ENCODE data around the gene PEX6.

The PEX6 gene

GRCh38 chr6:42933205-42933604 is 45.8 kb downstream of the PEX6 start:
- Histone ChIP-seq H3K4me3 (ENCODE audit: low read length in 2 of 2) (no peak overlapping the region), H3K9me3 (ENCODE audit: control insufficient read depth in 2 of 2, low read length in 2 of 2) (no peaks in the 10 kb centered on the region), H3K9ac (ENCODE audit: low read length in 2 of 2) (no peak overlapping the region), H3K27me3 (ENCODE audit: control insufficient read depth in 1 of 2, insufficient read depth in 2 of 2, low read length in 2 of 2) (no peaks in the 10 kb centered on the region), H3K4me1 (ENCODE audit: control insufficient read depth, insufficient read depth, low read length) (peaks cover 31% of the 10 kb centered on the region), H3K27ac (ENCODE audit: low read length) (no peak overlapping the region), H3K36me3 (ENCODE audit: control insufficient read depth in 2 of 2, insufficient read depth in 2 of 2, low read length in 2 of 2) (peaks cover 22 to 33% of the 10 kb centered on the region in 2 donors)

GRCh38 chr6:42932412-42932811 is 46.6 kb downstream of the PEX6 start:
- no peak overlapping the region for H3K27ac ChIP-seq (ENCODE audit: low read length)
- no peaks in the 10 kb centered on the region for H3K27me3 ChIP-seq (ENCODE audit: control insufficient read depth in 1 of 2, insufficient read depth in 2 of 2, low read length in 2 of 2)
- H3K9ac ChIP-seq (ENCODE audit: low read length in 2 of 2), result peak overlapping the region; percentile 10 to 42
- peaks cover 17 to 25% of the 10 kb centered on the region in 2 donors for H3K36me3 ChIP-seq (ENCODE audit: control insufficient read depth in 2 of 2, insufficient read depth in 2 of 2, low read length in 2 of 2)
- H3K4me3 ChIP-seq (ENCODE audit: low read length in 2 of 2), result no peak overlapping the region
- no peaks in the 10 kb centered on the region for H3K9me3 ChIP-seq (ENCODE audit: control insufficient read depth in 2 of 2, low read length in 2 of 2)
- H3K4me1 ChIP-seq (ENCODE audit: control insufficient read depth, insufficient read depth, low read length), result peaks cover 31% of the 10 kb centered on the region

GRCh38 chr6:42929821-42930360 is 49.1 kb downstream of the PEX6 start:
- Histone ChIP-seq H3K9me3 (ENCODE audit: control insufficient read depth in 2 of 2, low read length in 2 of 2) (no peaks in the 10 kb centered on the region), H3K4me3 (ENCODE audit: low read length in 2 of 2) (peak overlapping the region; percentile 89 to 92), H3K36me3 (ENCODE audit: control insufficient read depth in 2 of 2, insufficient read depth in 2 of 2, low read length in 2 of 2) (peaks cover 2 to 6% of the 10 kb centered on the region in 2 donors), H3K4me1 (ENCODE audit: control insufficient read depth, insufficient read depth, low read length) (peaks cover 31% of the 10 kb centered on the region), H3K27me3 (ENCODE audit: control insufficient read depth in 1 of 2, insufficient read depth in 2 of 2, low read length in 2 of 2) (peaks cover 2 to 7% of the 10 kb centered on the region in 2 donors), H3K9ac (ENCODE audit: low read length in 2 of 2) (peak overlapping the region; percentile 66 to 90), H3K27ac (ENCODE audit: low read length) (peak overlapping the region; percentile 98)

DNA sequence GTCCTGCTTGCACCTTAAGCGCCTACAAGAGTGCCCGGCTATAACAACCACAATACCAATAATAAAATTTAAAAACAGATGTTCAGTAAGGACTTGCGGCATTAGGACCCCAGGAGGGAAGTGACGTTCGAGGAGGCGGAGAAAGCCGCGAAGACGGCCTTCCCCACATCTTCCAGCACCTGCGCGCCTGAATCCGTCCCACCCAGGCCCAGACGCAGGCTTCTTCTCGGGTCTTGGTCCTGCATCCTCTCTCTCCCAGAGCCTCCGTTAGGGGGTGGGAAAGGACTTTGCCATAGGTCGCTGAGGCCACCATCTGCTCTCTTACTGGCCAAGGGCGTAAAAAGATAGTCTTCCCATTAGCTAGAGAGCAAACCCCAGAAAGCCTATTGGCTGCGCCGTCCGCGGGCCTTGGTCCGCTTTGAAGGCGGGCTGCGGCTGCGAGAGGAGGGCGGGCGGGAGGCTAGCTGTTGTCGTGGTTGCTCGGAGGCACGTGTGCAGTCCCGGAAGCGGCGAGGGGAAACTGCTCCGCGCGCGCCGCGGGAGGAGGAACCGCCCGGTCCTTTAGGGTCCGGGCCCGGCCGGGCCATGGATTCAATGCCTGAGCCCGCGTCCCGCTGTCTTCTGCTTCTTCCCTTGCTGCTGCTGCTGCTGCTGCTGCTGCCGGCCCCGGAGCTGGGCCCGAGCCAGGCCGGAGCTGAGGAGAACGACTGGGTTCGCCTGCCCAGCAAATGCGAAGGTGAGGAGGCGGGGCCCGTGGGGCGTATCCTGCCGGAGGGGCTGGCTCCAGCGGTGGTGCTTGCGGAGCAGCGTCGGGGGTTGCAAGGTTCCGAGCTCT is 49.8 kb downstream of the PEX6 start, which contains the start of gene CNPY3:
CNPY3 (plus strand) TSS at position 495 of the 835 bp plus-strand sequence; CDS start at position 586, 91 bp downstream.
- Histone ChIP-seq H3K4me3 (ENCODE audit: low read length in 2 of 2) (peak within 1 kb of the TSS; percentile 89 to 92), H3K36me3 (ENCODE audit: control insufficient read depth in 2 of 2, insufficient read depth in 2 of 2, low read length in 2 of 2) (peaks cover 1 to 2% of the 10 kb centered on the region in 2 donors), H3K27ac (ENCODE audit: low read length) (peak within 1 kb of the TSS; percentile 98), H3K27me3 (ENCODE audit: control insufficient read depth in 1 of 2, insufficient read depth in 2 of 2, low read length in 2 of 2) (peaks cover 5 to 8% of the 10 kb centered on the region in 2 donors), H3K9ac (ENCODE audit: low read length in 2 of 2) (peak within 1 kb of the TSS; percentile 66 to 90), H3K4me1 (ENCODE audit: control insufficient read depth, insufficient read depth, low read length) (peaks cover 31% of the 10 kb centered on the region), H3K9me3 (ENCODE audit: control insufficient read depth in 2 of 2, low read length in 2 of 2) (no peaks in the 10 kb centered on the region)

- Histone ChIP-seq H3K4me3 (ENCODE audit: low read length in 2 of 2) (no peak overlapping the region), H3K36me3 (ENCODE audit: control insufficient read depth in 2 of 2, insufficient read depth in 2 of 2, low read length in 2 of 2) (no peaks in the 10 kb centered on the region), H3K27ac (ENCODE audit: low read length) (no peak overlapping the region), H3K9ac (ENCODE audit: low read length in 2 of 2) (no peak overlapping the region), H3K27me3 (ENCODE audit: control insufficient read depth in 1 of 2, insufficient read depth in 2 of 2, low read length in 2 of 2) (peaks cover 12 to 15% of the 10 kb centered on the region in 2 donors), H3K9me3 (ENCODE audit: control insufficient read depth in 2 of 2, low read length in 2 of 2) (no peaks in the 10 kb centered on the region), H3K4me1 (ENCODE audit: control insufficient read depth, insufficient read depth, low read length) (peaks cover 15% of the 10 kb centered on the region)
These were observed 53.6 kb downstream of the PEX6 start for GRCh38 chr6:42925248-42925857.

DNA sequence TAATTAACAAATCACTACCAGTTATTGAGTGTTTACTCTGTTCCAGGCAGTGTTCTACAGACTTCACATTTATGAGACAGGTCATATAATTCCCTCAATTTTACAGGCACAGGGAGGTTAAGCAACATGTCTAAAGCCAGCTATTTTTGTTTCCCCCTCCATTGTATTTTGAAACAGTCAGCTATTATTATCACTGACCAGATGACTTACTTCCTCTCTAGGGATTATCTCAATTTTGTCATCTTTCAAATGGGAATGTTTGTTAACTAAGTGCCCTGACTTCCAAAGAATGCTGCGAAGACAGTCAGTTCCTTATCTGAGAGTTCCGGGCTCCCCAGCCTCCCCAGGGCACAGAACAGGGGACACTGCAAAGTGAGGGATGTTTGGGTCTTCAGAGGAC is 55.3 kb downstream of the PEX6 start:
- Histone ChIP-seq H3K9me3 (ENCODE audit: control insufficient read depth in 2 of 2, low read length in 2 of 2) (no peaks in the 10 kb centered on the region), H3K9ac (ENCODE audit: low read length in 2 of 2) (no peak overlapping the region), H3K4me1 (ENCODE audit: control insufficient read depth, insufficient read depth, low read length) (peaks cover 3% of the 10 kb centered on the region), H3K36me3 (ENCODE audit: control insufficient read depth in 2 of 2, insufficient read depth in 2 of 2, low read length in 2 of 2) (no peaks in the 10 kb centered on the region), H3K27me3 (ENCODE audit: control insufficient read depth in 1 of 2, insufficient read depth in 2 of 2, low read length in 2 of 2) (peaks cover 12 to 15% of the 10 kb centered on the region in 2 donors), H3K27ac (ENCODE audit: low read length) (no peak overlapping the region), H3K4me3 (ENCODE audit: low read length in 2 of 2) (no peak overlapping the region)

- H3K4me1 ChIP-seq (ENCODE audit: control insufficient read depth, insufficient read depth, low read length), result no peaks in the 10 kb centered on the region
These were observed 57.2 kb downstream of the PEX6 start for GRCh38 chr6:42921801-42922200.

DNA sequence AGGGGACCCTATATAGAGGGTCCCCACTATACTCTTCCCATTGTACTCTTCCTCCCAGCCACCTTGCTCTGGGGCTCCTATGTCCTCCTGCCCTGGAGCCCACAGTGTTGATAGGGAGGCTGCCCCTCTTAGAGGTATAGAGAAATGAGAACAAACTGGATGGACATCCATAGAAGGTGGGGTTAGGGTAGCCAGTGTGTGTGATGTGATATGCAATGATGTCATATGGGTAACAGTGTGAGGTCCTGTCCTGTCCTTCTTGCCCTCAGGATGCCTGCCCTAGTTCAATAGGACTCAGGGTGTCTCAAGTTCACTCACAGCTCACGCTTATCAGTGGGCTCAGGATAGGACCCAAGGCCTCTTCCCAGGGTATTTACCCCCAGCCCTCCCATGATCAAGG is 62.7 kb downstream of the PEX6 start:
- Histone ChIP-seq H3K4me3 (ENCODE audit: low read length in 2 of 2) (no peak overlapping the region), H3K27me3 (ENCODE audit: control insufficient read depth in 1 of 2, insufficient read depth in 2 of 2, low read length in 2 of 2) (peaks cover 5 to 6% of the 10 kb centered on the region in 2 donors), H3K4me1 (ENCODE audit: control insufficient read depth, insufficient read depth, low read length) (peaks cover 5% of the 10 kb centered on the region), H3K36me3 (ENCODE audit: control insufficient read depth in 2 of 2, insufficient read depth in 2 of 2, low read length in 2 of 2) (no peaks in the 10 kb centered on the region), H3K9me3 (ENCODE audit: control insufficient read depth in 2 of 2, low read length in 2 of 2) (no peaks in the 10 kb centered on the region), H3K9ac (ENCODE audit: low read length in 2 of 2) (no peak overlapping the region), H3K27ac (ENCODE audit: low read length) (no peak overlapping the region)

More at GRCh38 chr6:42921801-42922200, 57.2 kb downstream of the PEX6 start:
- H3K36me3 ChIP-seq (ENCODE audit: control insufficient read depth in 2 of 2, insufficient read depth in 2 of 2, low read length in 2 of 2), result no peaks in the 10 kb centered on the region
- H3K9ac ChIP-seq (ENCODE audit: low read length in 2 of 2), result no peak overlapping the region
- H3K4me3 ChIP-seq (ENCODE audit: low read length in 2 of 2), result no peak overlapping the region
- no peak overlapping the region for H3K27ac ChIP-seq (ENCODE audit: low read length)
- H3K27me3 ChIP-seq (ENCODE audit: control insufficient read depth in 1 of 2, insufficient read depth in 2 of 2, low read length in 2 of 2), result peaks cover 12 to 15% of the 10 kb centered on the region in 2 donors
- H3K9me3 ChIP-seq (ENCODE audit: control insufficient read depth in 2 of 2, low read length in 2 of 2), result no peaks in the 10 kb centered on the region

DNA sequence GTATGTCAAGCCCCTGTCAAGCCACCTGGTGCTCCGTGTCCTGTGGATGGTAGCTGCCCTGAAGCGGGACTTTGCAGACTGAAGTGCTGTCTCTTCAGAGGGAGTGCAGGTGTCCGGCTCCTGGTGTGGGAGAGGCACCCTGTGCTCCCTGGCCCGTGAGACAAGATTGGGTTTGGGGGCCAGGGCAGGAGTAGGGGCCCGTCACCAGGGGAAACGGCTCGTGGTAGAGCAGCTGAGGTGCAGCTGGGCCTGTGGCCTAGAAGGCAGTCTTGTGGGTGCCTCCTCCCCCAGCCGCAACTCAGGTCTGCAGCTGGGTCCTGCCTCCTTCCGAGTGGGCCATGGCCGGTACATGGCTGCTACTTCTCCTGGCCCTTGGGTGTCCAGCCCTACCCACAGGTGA is 63.2 kb downstream of the PEX6 start, which contains the start of gene PTCRA:
PTCRA (plus strand) TSS at position 322 of the 400 bp plus-strand sequence; CDS start at position 339, 17 bp downstream.
- H3K4me1 ChIP-seq (ENCODE audit: control insufficient read depth, insufficient read depth, low read length), result peaks cover 8% of the 10 kb centered on the region
- H3K4me3 ChIP-seq (ENCODE audit: low read length in 2 of 2), result no peak within 1 kb of the TSS
- no peak within 1 kb of the TSS for H3K27ac ChIP-seq (ENCODE audit: low read length)
- H3K36me3 ChIP-seq (ENCODE audit: control insufficient read depth in 2 of 2, insufficient read depth in 2 of 2, low read length in 2 of 2), result no peaks in the 10 kb centered on the region
- peaks cover 8 to 10% of the 10 kb centered on the region in 2 donors for H3K27me3 ChIP-seq (ENCODE audit: control insufficient read depth in 1 of 2, insufficient read depth in 2 of 2, low read length in 2 of 2)
- no peak within 1 kb of the TSS for H3K9ac ChIP-seq (ENCODE audit: low read length in 2 of 2)
- no peaks in the 10 kb centered on the region for H3K9me3 ChIP-seq (ENCODE audit: control insufficient read depth in 2 of 2, low read length in 2 of 2)

- no peak overlapping the region for H3K4me3 ChIP-seq (ENCODE audit: low read length in 2 of 2)
- H3K9ac ChIP-seq (ENCODE audit: low read length in 2 of 2), result no peak overlapping the region
- no peaks in the 10 kb centered on the region for H3K36me3 ChIP-seq (ENCODE audit: control insufficient read depth in 2 of 2, insufficient read depth in 2 of 2, low read length in 2 of 2)
- H3K4me1 ChIP-seq (ENCODE audit: control insufficient read depth, insufficient read depth, low read length), result peaks cover 8% of the 10 kb centered on the region
- no peaks in the 10 kb centered on the region for H3K9me3 ChIP-seq (ENCODE audit: control insufficient read depth in 2 of 2, low read length in 2 of 2)
- H3K27ac ChIP-seq (ENCODE audit: low read length), result no peak overlapping the region
- H3K27me3 ChIP-seq (ENCODE audit: control insufficient read depth in 1 of 2, insufficient read depth in 2 of 2, low read length in 2 of 2), result peaks cover 8 to 10% of the 10 kb centered on the region in 2 donors
These were observed 64.4 kb downstream of the PEX6 start for GRCh38 chr6:42914546-42914945.

Measured in stomach smooth muscle (tissue), 2 donors.